Memory B cell (primary cell): ENCODE results near the gene MATCAP1.

Experiments
- ATAC-seq: fragments of 150-1000 bp; cut with Tn5 transposase; 2 replicates; pipeline ENCODE4 v1.10.0; 2021; ENCODE audit warnings: low read depth, mild to moderate bottlenecking, moderate library complexity
- DNase-seq, 2 donors: peaks; one replicate each; pipeline ENCODE4 v3.0.0; 2022; ENCODE audit warnings: low spot score in 2 of 2
- H3K27ac Mint-ChIP-seq: one replicate; pipeline ENCODE4 v1.8.0; 2022; ENCODE audit warnings: mild to moderate bottlenecking, moderate library complexity, mixed read lengths
- H3K27me3 Mint-ChIP-seq: one replicate; pipeline ENCODE4 v1.8.0; 2022; ENCODE audit warnings: mixed read lengths
- H3K36me3 Mint-ChIP-seq: one replicate; pipeline ENCODE4 v1.8.0; 2022; ENCODE audit warnings: mild to moderate bottlenecking, mixed read lengths
- H3K4me1 Mint-ChIP-seq: one replicate; pipeline ENCODE4 v1.8.0; 2022; ENCODE audit warnings: mixed read lengths
- H3K4me3 Mint-ChIP-seq: one replicate; pipeline ENCODE4 v1.8.0; 2022; ENCODE audit warnings: mild to moderate bottlenecking, moderate library complexity, mixed read lengths
- H3K9me3 Mint-ChIP-seq: one replicate; pipeline ENCODE4 v1.8.0; 2022; ENCODE audit warnings: mixed read lengths

Gene MATCAP1

GRCh38 chr16:67183627-67184452 is at the start of gene MATCAP1:
MATCAP1 (minus strand) TSS chr16:67183963; CDS start chr16:67180610, 3,353 bp downstream.
- Mint-ChIP-seq H3K36me3 (no peaks in the 10 kb centered on the region), H3K27ac (no peak within 1 kb of the TSS), H3K4me1 (peaks cover 6% of the 10 kb centered on the region), H3K27me3 (peaks cover 5% of the 10 kb centered on the region), H3K9me3 (no peaks in the 10 kb centered on the region), H3K4me3 (peak within 1 kb of the TSS; percentile 89)
- peak; percentile 95 for DNase-seq
- peak; percentile 92 for ATAC-seq

- H3K4me3 Mint-ChIP-seq = no peak overlapping the region
- no peak for ATAC-seq
- peaks cover 19% of the 10 kb centered on the region for H3K36me3 Mint-ChIP-seq
- peaks cover 16% of the 10 kb centered on the region for H3K4me1 Mint-ChIP-seq
- H3K27me3 Mint-ChIP-seq = no peaks in the 10 kb centered on the region
- H3K9me3 Mint-ChIP-seq = peaks cover under 1% of the 10 kb centered on the region
- H3K27ac Mint-ChIP-seq = no peak overlapping the region
- no peak for DNase-seq
Measured at GRCh38 chr16:67230809-67231660, 47.3 kb upstream of the MATCAP1 start.

- Mint-ChIP-seq H3K4me3 (no peak overlapping the region), H3K4me1 (peaks cover 21% of the 10 kb centered on the region), H3K36me3 (peaks cover 17% of the 10 kb centered on the region), H3K27me3 (no peaks in the 10 kb centered on the region), H3K9me3 (no peaks in the 10 kb centered on the region), H3K27ac (no peak overlapping the region)
- no peak for DNase-seq
- ATAC-seq = no peak
Measured at GRCh38 chr16:67229906-67230808, 46.4 kb upstream of the MATCAP1 start.

DNA sequence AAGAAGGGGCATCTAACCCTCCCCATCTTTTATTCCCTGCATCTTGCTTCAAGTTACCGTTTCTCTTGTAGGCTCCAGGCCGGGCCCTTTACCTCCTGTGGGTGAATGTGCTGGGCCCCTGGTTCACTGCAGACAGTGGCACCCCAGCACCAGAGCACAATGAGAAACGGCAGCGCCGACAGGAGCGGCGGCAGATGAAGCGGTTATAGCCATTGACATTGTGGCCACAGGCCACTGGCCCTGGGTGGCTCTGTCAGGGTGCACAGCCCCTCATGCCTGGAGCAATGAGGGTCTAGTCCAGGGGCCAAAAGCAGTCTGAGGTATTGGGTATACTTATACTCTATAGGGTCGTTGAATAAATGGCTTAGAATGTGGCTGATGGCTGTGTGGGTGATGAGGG is 45.1 kb upstream of the MATCAP1 start:
- Mint-ChIP-seq H3K9me3 (no peaks in the 10 kb centered on the region), H3K4me1 (peaks cover 21% of the 10 kb centered on the region), H3K36me3 (peaks cover 17% of the 10 kb centered on the region), H3K27me3 (no peaks in the 10 kb centered on the region), H3K4me3 (peak overlapping the region; percentile 6), H3K27ac (no peak overlapping the region)
- ATAC-seq (no peak), DNase-seq (no peak)

GRCh38 chr16:67228034-67228785 is 44.4 kb upstream of the MATCAP1 start:
- Mint-ChIP-seq H3K36me3 (peaks cover 16% of the 10 kb centered on the region), H3K9me3 (no peaks in the 10 kb centered on the region), H3K4me1 (peaks cover 21% of the 10 kb centered on the region), H3K27me3 (no peaks in the 10 kb centered on the region), H3K4me3 (peak overlapping the region; percentile 100), H3K27ac (peak overlapping the region; percentile 97)
- ATAC-seq (no peak), DNase-seq (no peak)

GRCh38 chr16:67227567-67227921 is 43.8 kb upstream of the MATCAP1 start:
- no peak for ATAC-seq
- no peak for DNase-seq
- H3K27ac Mint-ChIP-seq = peak overlapping the region; percentile 97
- no peaks in the 10 kb centered on the region for H3K27me3 Mint-ChIP-seq
- peaks cover 21% of the 10 kb centered on the region for H3K4me1 Mint-ChIP-seq
- H3K36me3 Mint-ChIP-seq = peaks cover 16% of the 10 kb centered on the region
- no peaks in the 10 kb centered on the region for H3K9me3 Mint-ChIP-seq
- peak overlapping the region; percentile 100 for H3K4me3 Mint-ChIP-seq

- Mint-ChIP-seq H3K4me3 (peak within 1 kb of the TSS; percentile 100), H3K27me3 (no peaks in the 10 kb centered on the region), H3K36me3 (peaks cover 16% of the 10 kb centered on the region), H3K4me1 (peaks cover 21% of the 10 kb centered on the region), H3K27ac (peak within 1 kb of the TSS; percentile 97), H3K9me3 (no peaks in the 10 kb centered on the region)
- peak; percentile 95 for ATAC-seq
- peak; percentile 96 to 99 for DNase-seq
Measured at GRCh38 chr16:67226804-67227566, 43.2 kb upstream of the MATCAP1 start, which contains the start of gene TMEM208. TMEM208 (plus strand) TSS chr16:67227130; CDS start chr16:67227219, 89 bp downstream.

DNA sequence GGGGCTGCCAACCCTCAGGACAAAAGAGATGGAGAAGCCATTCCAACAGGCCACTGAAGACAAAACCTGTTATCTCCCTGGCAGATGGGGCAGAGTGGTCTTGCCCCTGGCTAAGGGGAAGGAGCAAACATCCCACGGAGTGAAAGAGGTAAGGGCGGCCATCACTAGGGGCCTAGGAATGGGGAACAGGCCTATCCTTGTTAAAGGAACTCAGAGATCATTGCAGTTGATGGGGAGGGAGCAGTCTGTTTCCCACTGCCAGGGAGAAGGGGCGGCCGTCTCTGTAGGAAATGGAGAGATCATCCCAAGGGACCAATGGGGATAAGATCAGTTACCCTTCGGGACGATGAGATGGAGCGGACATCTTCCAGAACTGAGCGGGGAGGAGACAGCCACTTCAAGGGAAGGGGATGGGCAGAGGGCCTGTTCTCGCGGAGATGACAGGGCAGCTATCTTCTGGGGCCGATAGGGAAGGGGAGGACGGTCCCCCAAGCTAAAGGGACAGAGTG is 42.6 kb upstream of the MATCAP1 start:
- DNase-seq (no peak), ATAC-seq (no peak)
- no peaks in the 10 kb centered on the region for H3K27me3 Mint-ChIP-seq
- peak overlapping the region; percentile 100 for H3K4me3 Mint-ChIP-seq
- peaks cover 21% of the 10 kb centered on the region for H3K4me1 Mint-ChIP-seq
- H3K27ac Mint-ChIP-seq = peak overlapping the region; percentile 97
- H3K36me3 Mint-ChIP-seq = peaks cover 16% of the 10 kb centered on the region
- H3K9me3 Mint-ChIP-seq = no peaks in the 10 kb centered on the region

- Mint-ChIP-seq H3K4me1 (peaks cover 21% of the 10 kb centered on the region), H3K27me3 (no peaks in the 10 kb centered on the region)
Measured at GRCh38 chr16:67223992-67224391, 40.2 kb upstream of the MATCAP1 start.

GRCh38 chr16:67216612-67217490 is 33.1 kb upstream of the MATCAP1 start:
- DNase-seq = no peak
- Mint-ChIP-seq H3K4me3 (no peak overlapping the region), H3K27me3 (no peaks in the 10 kb centered on the region), H3K4me1 (peaks cover 6% of the 10 kb centered on the region), H3K9me3 (no peaks in the 10 kb centered on the region), H3K27ac (no peak overlapping the region), H3K36me3 (peaks cover 9% of the 10 kb centered on the region)
- no peak for ATAC-seq

More at GRCh38 chr16:67223992-67224391, 40.2 kb upstream of the MATCAP1 start:
- no peak for ATAC-seq
- Mint-ChIP-seq H3K4me3 (no peak overlapping the region), H3K9me3 (no peaks in the 10 kb centered on the region), H3K36me3 (peaks cover 13% of the 10 kb centered on the region), H3K27ac (no peak overlapping the region)
- no peak for DNase-seq

GRCh38 chr16:67215706-67216105 is 31.9 kb upstream of the MATCAP1 start:
- no peak for DNase-seq
- no peak overlapping the region for H3K27ac Mint-ChIP-seq
- no peak overlapping the region for H3K4me3 Mint-ChIP-seq

More at GRCh38 chr16:67215706-67216105, 31.9 kb upstream of the MATCAP1 start:
- no peaks in the 10 kb centered on the region for H3K27me3 Mint-ChIP-seq
- H3K36me3 Mint-ChIP-seq = peaks cover 9% of the 10 kb centered on the region
- no peak for ATAC-seq
- no peaks in the 10 kb centered on the region for H3K9me3 Mint-ChIP-seq
- peaks cover 6% of the 10 kb centered on the region for H3K4me1 Mint-ChIP-seq
